22Rv1 (cell line): Measurements from ENCODE around the gene MYF6.

Experiments used
- CTCF ChIP-seq: fragments of 450-650 bp; IDR thresholded peaks from 2 replicates; pipeline ENCODE4 v1.5.1; 2017; ENCODE audit warnings: mild to moderate bottlenecking
- ZFX ChIP-seq: fragments of 450-650 bp; IDR thresholded peaks from 2 replicates; pipeline ENCODE4 v1.6.1; 2017; ENCODE audit warnings: antibody characterized with exemption, borderline replicate concordance

DNA sequence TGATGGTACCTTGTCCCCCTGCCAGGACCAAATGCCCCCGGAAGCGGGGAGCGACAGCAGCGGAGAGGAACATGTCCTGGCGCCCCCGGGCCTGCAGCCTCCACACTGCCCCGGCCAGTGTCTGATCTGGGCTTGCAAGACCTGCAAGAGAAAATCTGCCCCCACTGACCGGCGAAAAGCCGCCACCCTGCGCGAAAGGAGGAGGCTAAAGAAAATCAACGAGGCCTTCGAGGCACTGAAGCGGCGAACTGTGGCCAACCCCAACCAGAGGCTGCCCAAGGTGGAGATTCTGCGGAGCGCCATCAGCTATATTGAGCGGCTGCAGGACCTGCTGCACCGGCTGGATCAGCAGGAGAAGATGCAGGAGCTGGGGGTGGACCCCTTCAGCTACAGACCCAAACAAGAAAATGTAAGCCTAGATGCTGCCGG is 410 bp downstream of the MYF6 start:
- no peak for TF ChIP-seq CTCF
- no peak for TF ChIP-seq ZFX
